ENCODE results near the gene PGAM4. TPM values are rescaled to one million over a fixed set of nuclear protein-coding genes. Genes with fewer than 3 reads are reported as not detected.
"Not testable (repeated sequence)": the region's sequence is repeated elsewhere in the genome, so short reads cannot be mapped to it uniquely, and the experiment has no call there.

Gene PGAM4
- total RNA-seq, 2 experiments from 2014 or later, result 0.70 to 1.9 TPM

DNA sequence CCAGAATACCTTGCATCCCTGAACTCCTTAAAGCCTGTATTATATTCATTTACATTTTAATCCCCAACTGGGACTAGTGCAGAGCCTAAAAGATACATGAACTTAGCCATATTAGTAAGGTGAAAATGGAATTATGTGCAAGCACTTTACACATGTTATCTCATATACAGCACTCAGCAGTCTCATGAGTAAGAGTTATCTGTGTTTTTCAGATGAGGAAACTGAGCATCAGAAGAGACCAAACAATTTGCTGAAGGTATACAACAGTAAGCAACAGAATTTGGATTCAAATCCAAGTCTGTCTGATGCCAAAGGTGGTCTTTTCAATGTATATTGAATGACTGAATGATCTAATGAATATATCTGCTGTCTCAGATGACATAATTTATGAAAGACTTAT, 46.7 kb downstream of the PGAM4 start:
- intact Hi-C loops (cut with micrococcal nuclease), result no loop called here
- ChIA-PET POLR2A (no interaction called here), CTCF (no interaction called here)
- Mint-ChIP-seq H3K9me3 (no peaks in the 10 kb centered on the region), H3K4me1 (ENCODE audit: low read depth) (peaks cover 13% of the 10 kb centered on the region), H3K4me3 (no peak overlapping the region), H3K27ac (no peak overlapping the region), H3K36me3 (peaks cover 3% of the 10 kb centered on the region), H3K27me3 (no peaks in the 10 kb centered on the region)
- DNase-seq, result no peak

- CTCF ChIA-PET, result interaction anchor here (1.4 kb wide), 1 partner anchor 106 kb away, joined by 3 read pairs; no protein-coding TSS in a partner anchor
- H3K27me3 Mint-ChIP-seq; H3K27ac Mint-ChIP-seq; H3K36me3 Mint-ChIP-seq; H3K9me3 Mint-ChIP-seq; DNase-seq; POLR2A ChIA-PET; intact Hi-C loops (cut with micrococcal nuclease); H3K4me3 Mint-ChIP-seq: not testable (repeated sequence)
- H3K4me1 Mint-ChIP-seq (ENCODE audit: low read depth), result peaks cover 21% of the 10 kb centered on the region
Measured at GRCh38 chrX:77919370-77919769, 50.1 kb downstream of the PGAM4 start.

- DNase-seq, result no peak
- H3K27ac Mint-ChIP-seq, result no peak overlapping the region
- H3K36me3 Mint-ChIP-seq, result peaks cover 3% of the 10 kb centered on the region
- ChIA-PET POLR2A (interaction anchor here (0.5 to 1.0 kb wide), 2 partner anchors 35 to 189 kb away, joined by 3 to 6 read pairs; no protein-coding TSS in a partner anchor), CTCF (no interaction called here)
- no peaks in the 10 kb centered on the region for H3K9me3 Mint-ChIP-seq
- intact Hi-C loops (cut with micrococcal nuclease), result no loop called here
- no peaks in the 10 kb centered on the region for H3K27me3 Mint-ChIP-seq
- H3K4me1 Mint-ChIP-seq (ENCODE audit: low read depth), result peaks cover 21% of the 10 kb centered on the region
- no peak overlapping the region for H3K4me3 Mint-ChIP-seq
Measured at GRCh38 chrX:77918568-77918967, 50.9 kb downstream of the PGAM4 start.

Other genes with a start within 250 kb of the PGAM4 start
- 10 to 100 TPM; 56.8 to 60.4 TPM for gene ATRX, start 183.4 kb downstream of the PGAM4 start, total RNA-seq
- gene MAGT1, start 74.2 kb downstream of the PGAM4 start, total RNA-seq, result 10 to 100 TPM; 40.5 to 44.7 TPM
- 100 to 1,000 TPM; 295 to 320 TPM for gene COX7B, start 70.2 kb downstream of the PGAM4 start, total RNA-seq
- 1 to 10 TPM; 8.0 TPM for gene ATP7A, start 58.9 kb downstream of the PGAM4 start, total RNA-seq
- gene PGK1, start 134.6 kb upstream of the PGAM4 start, total RNA-seq, result 100 to 1,000 TPM; 908 to 924 TPM
- gene TAF9B, start 170.0 kb upstream of the PGAM4 start, total RNA-seq, result 10 to 100 TPM; 23.0 TPM

Data from activated CD4-positive, alpha-beta memory T cell treated with anti-CD3 and anti-CD28 coated beads for 36 hours (primary cell).